NK-92 (cell line): ENCODE results near the gene COMMD6.

Experiments used
- DNase-seq: peaks from one replicate; lab custom pipeline; 2025; ENCODE audit not compliant: unreplicated experiment; lab: John Stamatoyannopoulos, UW

The COMMD6 gene

GRCh38 chr13:75485286-75486062, 52.2 kb downstream of the COMMD6 start:
- DNase-seq: no peak

DNA sequence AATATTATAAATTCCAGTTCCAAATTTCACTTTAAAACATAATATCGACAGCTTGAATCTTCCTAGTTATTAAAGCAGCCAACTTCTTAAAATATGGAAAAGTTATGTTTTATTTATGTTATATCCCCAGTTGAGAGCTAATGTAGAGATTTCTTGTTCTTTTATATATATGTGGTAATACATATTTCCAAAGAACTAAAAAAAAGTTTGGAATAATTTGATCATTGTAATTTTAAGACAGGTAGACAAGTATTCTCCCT, 54.9 kb downstream of the COMMD6 start:
- DNase-seq: no peak

DNA sequence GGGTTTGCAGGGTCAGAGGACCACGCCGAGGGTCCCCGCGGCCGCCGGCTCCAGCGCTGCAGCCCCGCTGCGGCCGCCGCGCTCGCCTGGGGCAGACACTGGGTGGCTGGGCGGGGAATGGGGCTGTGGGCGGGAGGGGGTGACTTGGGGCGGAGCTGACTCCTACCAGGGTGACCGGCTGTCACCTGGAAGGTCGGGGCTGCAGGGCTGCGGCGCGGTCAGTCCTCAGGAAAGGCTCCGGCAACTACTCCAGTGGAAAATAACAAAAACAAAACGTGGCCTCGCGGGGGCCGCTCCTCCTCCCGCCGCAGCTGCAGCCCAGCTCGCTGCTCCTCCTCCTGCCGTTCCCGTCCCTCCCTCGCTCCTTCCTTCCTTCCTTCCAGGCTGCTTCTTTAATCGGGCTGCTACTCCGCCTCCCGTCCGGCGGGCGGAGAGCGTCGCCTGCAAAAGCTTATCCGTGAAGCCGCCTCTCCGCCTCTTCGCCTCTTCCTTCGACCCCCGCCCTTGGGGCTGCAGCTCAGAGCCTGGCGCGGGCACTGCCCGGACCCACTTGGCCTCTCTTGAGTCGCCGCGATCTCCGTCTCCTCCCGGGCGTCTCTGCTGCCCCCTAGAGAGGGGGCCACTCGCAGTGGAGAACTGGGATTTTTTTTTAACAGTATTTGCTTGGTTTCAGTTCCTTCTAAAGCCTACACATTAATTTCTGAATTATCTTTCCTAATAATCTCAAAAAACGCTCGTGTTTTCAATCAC, 55.4 kb downstream of the COMMD6 start, which contains the start of gene TBC1D4:
Gene TBC1D4, minus strand, starts transcription at position 100 of the 750 bp plus-strand sequence. CDS start 402 bp downstream, outside the sequence.
- DNase-seq: no peak

GRCh38 chr13:75481176-75482069, 56.2 kb downstream of the COMMD6 start:
- no peak for DNase-seq

- no peak for DNase-seq
Observed at GRCh38 chr13:75480671-75481175, 56.9 kb downstream of the COMMD6 start.

DNA sequence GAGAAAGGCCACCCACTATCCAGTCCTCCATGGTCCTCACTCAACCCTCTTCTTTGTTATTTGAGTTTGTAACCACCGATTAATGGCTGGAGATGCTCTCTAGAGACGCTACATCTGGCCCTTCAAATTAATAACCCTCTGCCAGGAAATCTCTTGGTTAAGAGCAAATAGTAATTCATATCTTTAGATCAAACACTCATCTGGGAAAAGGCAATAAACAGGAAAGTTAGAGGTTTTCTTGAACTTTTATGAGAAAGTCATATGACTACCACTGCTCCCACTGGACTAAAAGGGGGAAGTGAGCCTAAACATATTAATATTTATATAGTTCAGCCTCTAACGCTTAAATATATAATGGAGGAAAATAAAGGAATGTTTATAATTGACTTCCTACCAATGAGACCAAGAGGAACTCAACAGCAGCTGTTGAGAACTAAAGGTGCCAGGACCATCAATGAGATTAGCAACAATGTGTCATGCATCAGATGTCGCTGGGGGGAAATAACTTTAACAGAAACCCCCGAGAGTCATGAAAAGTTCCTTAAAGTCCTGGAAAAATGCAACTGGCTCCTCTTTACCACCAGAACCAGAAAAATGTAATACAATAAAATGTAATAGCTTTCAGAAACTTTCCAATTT, 58.4 kb downstream of the COMMD6 start:
- DNase-seq: no peak

DNA sequence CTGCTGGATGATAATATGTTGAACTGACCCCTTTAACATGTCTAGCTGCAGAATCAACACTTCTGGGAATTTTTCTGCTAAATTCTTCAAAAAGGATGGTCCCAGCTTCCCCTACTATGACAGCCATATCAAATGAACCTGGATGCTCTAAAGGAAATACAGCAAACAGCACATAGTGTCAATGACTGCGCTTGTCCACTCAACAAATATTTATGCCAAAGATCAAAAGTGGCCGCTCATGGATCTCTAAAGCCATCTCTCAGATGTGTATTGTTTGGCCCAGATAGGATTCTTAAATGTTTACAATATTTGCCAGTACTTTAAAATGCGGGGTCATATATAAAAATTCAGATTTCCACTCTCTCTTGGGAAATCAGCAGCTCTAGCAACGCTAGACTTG, 59.0 kb downstream of the COMMD6 start:
- DNase-seq: no peak
